Fibroblast of lung (primary cell): ENCODE measurements around the gene CLDN19. TPM values are rescaled to one million over a fixed set of nuclear protein-coding genes. Genes with fewer than 3 reads are reported as not detected.

ENCODE experiments used
- DNase-seq, 2 donors: peaks; one replicate each; pipeline versions ENCODE4 v3.0.0 to v3.0.0-alpha.2; 2010; ENCODE audit warnings: low read depth in 2 of 2
- H2AFZ ChIP-seq: 2 replicates; pipeline ENCODE4 v1.5.1; 2012; ENCODE audit warnings: low read length, control low read depth, inconsistent platforms
- H3K27ac ChIP-seq: 2 replicates; pipeline ENCODE4 v1.5.1; 2011; ENCODE audit warnings: low read length, control low read depth; ENCODE audit not compliant: insufficient read depth
- H3K27me3 ChIP-seq: 2 replicates; pipeline ENCODE4 v1.5.1; 2011; ENCODE audit warnings: mild to moderate bottlenecking, low read length; ENCODE audit not compliant: control insufficient read depth, insufficient read depth
- H3K36me3 ChIP-seq: 2 replicates; pipeline ENCODE4 v1.5.1; 2011; ENCODE audit warnings: low read length; ENCODE audit not compliant: control insufficient read depth, insufficient read depth
- H3K4me1 ChIP-seq: 2 replicates; pipeline ENCODE4 v1.5.1; 2011; ENCODE audit warnings: low read length; ENCODE audit not compliant: control insufficient read depth, insufficient read depth; ENCODE audit errors: extremely low read depth
- H3K4me2 ChIP-seq: 2 replicates; pipeline ENCODE4 v1.5.1; 2011; ENCODE audit warnings: low read length, control low read depth; ENCODE audit not compliant: insufficient read depth; ENCODE audit errors: extremely low read depth
- H3K4me3 ChIP-seq, 4 experiments: fragments of 200-600 bp in 1 of 4; sonication (generic) in 1 of 4; replicated peaks in 1 of 4; 2 replicates each; pipeline ENCODE4 v1.5.1; 2011 to 2016; ENCODE audit warnings: low read length in 4 of 4, low read depth in 3 of 4, mild to moderate bottlenecking in 3 of 4, control low read depth in 2 of 4, inconsistent platforms in 1 of 4, mixed read lengths in 1 of 4; ENCODE audit not compliant: insufficient read depth in 1 of 4; ENCODE audit errors: control extremely low read depth in 1 of 4
- H3K79me2 ChIP-seq: 2 replicates; pipeline ENCODE4 v1.5.1; 2012; ENCODE audit warnings: mild to moderate bottlenecking, low read length, inconsistent platforms; ENCODE audit not compliant: control insufficient read depth, insufficient read depth
- H3K9ac ChIP-seq: 2 replicates; pipeline ENCODE4 v1.5.1; 2011; ENCODE audit warnings: mild to moderate bottlenecking, low read length, control low read depth; ENCODE audit not compliant: insufficient read depth
- H3K9me3 ChIP-seq: 2 replicates; pipeline ENCODE4 v1.5.1; 2012; ENCODE audit warnings: low read depth, low read length; ENCODE audit not compliant: control insufficient read depth, insufficient read depth
- H4K20me1 ChIP-seq: 2 replicates; pipeline ENCODE4 v1.5.1; 2011; ENCODE audit warnings: low read length; ENCODE audit not compliant: control insufficient read depth, insufficient read depth; ENCODE audit errors: extremely low read depth
- EZH2 ChIP-seq: IDR thresholded peaks from 2 replicates; pipeline ENCODE4 v1.5.1; 2012; ENCODE audit warnings: low read length, control low read depth, mild to moderate bottlenecking; ENCODE audit errors: missing control alignments
- polyA plus RNA-seq, 2 donors: library from polyadenylated mRNA; depleted of rRNA in 1 of 2; stranded (reverse) in 1 of 2; unstranded in 1 of 2; fragments of >200 nt; gene quantifications; 2 replicates each; pipeline ENCODE4 v1.2.1, GENCODE V29; 2011 to 2012; ENCODE audit warnings: missing spikeins in 1 of 2
- total RNA-seq: library from RNA; depleted of rRNA; stranded (reverse); fragments of >200 nt; gene quantifications from 2 replicates; pipeline ENCODE4 v1.2.1, GENCODE V29; 2014
- TF ChIP-seq, protein P1 (sequence below), 2 donors: IDR thresholded peaks in 1 of 2; conservative IDR thresholded peaks in 1 of 2; 1 replicate in 1 of 2; 2 replicates in 1 of 2; pipeline ENCODE4 v1.5.1; 2011 to 2012; ENCODE audit warnings: low read length in 2 of 2, control low read depth in 1 of 2, inconsistent platforms in 1 of 2, low read depth in 1 of 2, mild to moderate bottlenecking in 1 of 2

CLDN19 gene
- total and polyA plus RNA-seq, 2 donors (not counting 1 experiment from before 2014, with no cell fraction given) = not detected

DNA sequence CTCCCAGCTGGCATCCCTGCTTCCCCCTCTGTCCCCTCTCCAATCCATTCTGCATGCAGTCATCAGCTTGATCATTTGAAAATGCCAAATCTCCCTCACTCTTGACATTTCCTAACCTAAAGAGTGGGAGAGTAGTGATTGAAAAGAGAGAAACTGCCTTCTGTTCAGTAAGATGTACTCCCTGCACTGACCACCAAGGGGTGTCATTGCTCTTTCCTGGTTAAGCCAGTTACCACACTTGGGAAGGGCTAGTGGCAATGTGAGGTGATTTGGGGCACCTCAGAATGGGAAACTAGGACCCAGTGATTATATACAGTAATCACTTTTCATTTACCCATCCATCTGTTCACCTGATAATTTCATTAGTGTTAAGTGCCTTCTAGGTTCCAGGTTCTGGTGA is 37.8 kb upstream of the CLDN19 start:
- Histone ChIP-seq H3K36me3 (peaks cover 2% of the 10 kb centered on the region), H2AFZ (no peak overlapping the region), H3K4me3 (no peak overlapping the region), H3K27me3 (no peaks in the 10 kb centered on the region), H3K9me3 (no peaks in the 10 kb centered on the region), H3K27ac (no peak overlapping the region), H3K4me2 (no peak overlapping the region), H3K9ac (no peak overlapping the region), H3K4me1 (no peaks in the 10 kb centered on the region), H4K20me1 (no peaks in the 10 kb centered on the region), H3K79me2 (no peaks in the 10 kb centered on the region)
- TF ChIP-seq, protein P1, sequence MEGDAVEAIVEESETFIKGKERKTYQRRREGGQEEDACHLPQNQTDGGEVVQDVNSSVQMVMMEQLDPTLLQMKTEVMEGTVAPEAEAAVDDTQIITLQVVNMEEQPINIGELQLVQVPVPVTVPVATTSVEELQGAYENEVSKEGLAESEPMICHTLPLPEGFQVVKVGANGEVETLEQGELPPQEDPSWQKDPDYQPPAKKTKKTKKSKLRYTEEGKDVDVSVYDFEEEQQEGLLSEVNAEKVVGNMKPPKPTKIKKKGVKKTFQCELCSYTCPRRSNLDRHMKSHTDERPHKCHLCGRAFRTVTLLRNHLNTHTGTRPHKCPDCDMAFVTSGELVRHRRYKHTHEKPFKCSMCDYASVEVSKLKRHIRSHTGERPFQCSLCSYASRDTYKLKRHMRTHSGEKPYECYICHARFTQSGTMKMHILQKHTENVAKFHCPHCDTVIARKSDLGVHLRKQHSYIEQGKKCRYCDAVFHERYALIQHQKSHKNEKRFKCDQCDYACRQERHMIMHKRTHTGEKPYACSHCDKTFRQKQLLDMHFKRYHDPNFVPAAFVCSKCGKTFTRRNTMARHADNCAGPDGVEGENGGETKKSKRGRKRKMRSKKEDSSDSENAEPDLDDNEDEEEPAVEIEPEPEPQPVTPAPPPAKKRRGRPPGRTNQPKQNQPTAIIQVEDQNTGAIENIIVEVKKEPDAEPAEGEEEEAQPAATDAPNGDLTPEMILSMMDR (conservative IDR thresholded peaks at IDR 0.05 in 1 of 2, IDR thresholded peaks at IDR 0.05 in 1 of 2; ENCODE audit: low read depth in 1 of 2, low read length in 2 of 2) = peak; percentile 77 to 81
- no peak for TF ChIP-seq EZH2
- peak in 1 of 2 donors; percentile 58 for DNase-seq

DNA sequence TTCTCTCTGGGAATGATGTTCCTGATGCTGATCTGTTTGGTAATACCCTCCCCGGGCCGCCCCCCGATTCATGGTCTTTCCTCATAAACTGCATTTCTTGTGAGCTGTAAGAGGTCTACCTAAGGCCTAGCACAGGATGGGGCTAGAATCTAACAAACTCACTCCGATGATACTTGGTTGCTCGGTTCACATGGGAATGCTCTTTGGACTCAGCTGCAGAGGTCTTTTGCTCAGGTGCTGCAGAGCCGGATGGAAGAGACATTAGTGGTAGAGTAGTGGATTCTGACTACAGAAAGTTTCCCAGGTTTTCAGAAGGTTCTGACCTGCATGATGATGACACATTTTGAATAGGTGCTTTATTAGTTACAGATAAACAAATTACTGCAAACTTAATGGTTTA is 36.5 kb upstream of the CLDN19 start:
- no peaks in the 10 kb centered on the region for H3K79me2 ChIP-seq
- no peak overlapping the region for H3K4me3 ChIP-seq
- no peak for DNase-seq
- no peak overlapping the region for H3K27ac ChIP-seq
- TF ChIP-seq EZH2 = no peak
- TF ChIP-seq, protein P1 (conservative IDR thresholded peaks at IDR 0.05 in 1 of 2, IDR thresholded peaks at IDR 0.05 in 1 of 2; ENCODE audit: low read depth in 1 of 2, low read length in 2 of 2) = no peak
- peaks cover 2% of the 10 kb centered on the region for H3K36me3 ChIP-seq
- no peaks in the 10 kb centered on the region for H3K4me1 ChIP-seq
- H3K9ac ChIP-seq = no peak overlapping the region
- no peaks in the 10 kb centered on the region for H3K9me3 ChIP-seq
- H3K4me2 ChIP-seq = no peak overlapping the region
- no peaks in the 10 kb centered on the region for H3K27me3 ChIP-seq
- no peaks in the 10 kb centered on the region for H4K20me1 ChIP-seq
- H2AFZ ChIP-seq = no peak overlapping the region

DNA sequence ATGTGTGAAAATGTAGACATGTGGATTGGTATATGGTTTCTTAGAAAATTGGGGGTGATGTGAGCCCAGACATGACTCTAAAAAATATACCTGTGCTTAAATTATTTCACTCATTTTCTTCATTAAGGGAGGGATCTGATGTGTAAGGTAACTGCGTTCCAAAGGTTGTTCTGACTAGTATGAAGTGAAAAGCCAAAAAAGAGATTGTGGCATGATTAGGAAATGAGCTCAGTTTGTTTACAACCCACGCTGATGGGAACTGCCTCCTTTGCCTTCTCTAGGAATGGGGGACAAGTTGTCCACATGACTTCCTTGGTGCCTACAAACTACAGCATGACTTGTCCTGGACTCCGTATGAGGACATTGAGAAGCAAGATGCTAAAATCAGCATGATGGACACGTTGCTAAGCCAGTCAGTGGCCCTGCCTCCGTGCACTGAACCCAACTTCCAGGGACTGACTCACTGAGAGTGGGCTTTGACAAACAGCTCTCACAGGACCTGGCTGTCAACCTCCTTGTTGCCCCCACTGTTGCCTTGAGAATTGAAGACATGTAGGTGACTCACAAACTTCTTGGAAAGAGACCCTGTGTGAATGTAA is 35.0 kb upstream of the CLDN19 start:
- Histone ChIP-seq H3K27me3 (no peaks in the 10 kb centered on the region), H2AFZ (no peak overlapping the region), H3K27ac (no peak overlapping the region), H4K20me1 (no peaks in the 10 kb centered on the region), H3K4me1 (no peaks in the 10 kb centered on the region), H3K4me2 (no peak overlapping the region), H3K9me3 (no peaks in the 10 kb centered on the region), H3K9ac (no peak overlapping the region), H3K36me3 (peaks cover 2% of the 10 kb centered on the region), H3K79me2 (no peaks in the 10 kb centered on the region), H3K4me3 (no peak overlapping the region)
- DNase-seq = peak in 1 of 2 donors; percentile 44
- no peak for TF ChIP-seq EZH2
- TF ChIP-seq, protein P1 (conservative IDR thresholded peaks at IDR 0.05 in 1 of 2, IDR thresholded peaks at IDR 0.05 in 1 of 2; ENCODE audit: low read depth in 1 of 2, low read length in 2 of 2) = no peak
